Kidney glomerular epithelial cell (primary cell): ENCODE measurements around the gene ERC1.
"Not testable (repeated sequence)": the region's sequence is repeated elsewhere in the genome, so short reads cannot be mapped to it uniquely, and the experiment has no call there.

Experiments used
- DNase-seq: peaks from one replicate; lab custom pipeline; 2025; lab: John Stamatoyannopoulos, UW

The ERC1 gene

GRCh38 chr12:1222858-1223639 is 232.0 kb downstream of the ERC1 start:
- DNase-seq = no peak

GRCh38 chr12:1226951-1227350 is 235.9 kb downstream of the ERC1 start:
- no peak for DNase-seq

GRCh38 chr12:1234073-1234472 is 243.1 kb downstream of the ERC1 start:
- DNase-seq = no peak

GRCh38 chr12:1246637-1247036 is 255.6 kb downstream of the ERC1 start:
- no peak for DNase-seq

- no peak for DNase-seq
Observed at GRCh38 chr12:1250641-1251040, 259.6 kb downstream of the ERC1 start.

- DNase-seq = no peak
Observed at GRCh38 chr12:1252758-1253157, 261.7 kb downstream of the ERC1 start.

- not testable (repeated sequence) for DNase-seq
Observed at GRCh38 chr12:1255125-1255524, 264.1 kb downstream of the ERC1 start.

- DNase-seq = not testable (repeated sequence)
Observed at GRCh38 chr12:1255854-1256253, 264.8 kb downstream of the ERC1 start.

GRCh38 chr12:1256285-1256684 is 265.3 kb downstream of the ERC1 start:
- no peak for DNase-seq

- no peak for DNase-seq
Observed at GRCh38 chr12:1256991-1257390, 266.0 kb downstream of the ERC1 start.

GRCh38 chr12:1262011-1262410 is 271.0 kb downstream of the ERC1 start:
- DNase-seq = no peak

GRCh38 chr12:1267243-1267642 is 276.2 kb downstream of the ERC1 start:
- no peak for DNase-seq

- no peak for DNase-seq
Observed at GRCh38 chr12:1272142-1272541, 281.1 kb downstream of the ERC1 start.

GRCh38 chr12:1273051-1273450 is 282.0 kb downstream of the ERC1 start:
- DNase-seq = no peak

GRCh38 chr12:1277905-1278304 is 286.9 kb downstream of the ERC1 start:
- no peak for DNase-seq

- no peak for DNase-seq
Observed at GRCh38 chr12:1279050-1279449, 288.0 kb downstream of the ERC1 start.

- DNase-seq = no peak
Observed at GRCh38 chr12:1280059-1280458, 289.0 kb downstream of the ERC1 start.

GRCh38 chr12:1281683-1282366 is 290.8 kb downstream of the ERC1 start:
- DNase-seq = no peak

- DNase-seq = no peak
Observed at GRCh38 chr12:1282670-1283315, 291.8 kb downstream of the ERC1 start.

GRCh38 chr12:1283316-1283715 is 292.3 kb downstream of the ERC1 start:
- DNase-seq = no peak

GRCh38 chr12:1284611-1285010 is 293.6 kb downstream of the ERC1 start:
- DNase-seq = no peak

- no peak for DNase-seq
Observed at GRCh38 chr12:1287446-1287975, 296.5 kb downstream of the ERC1 start.

- no peak for DNase-seq
Observed at GRCh38 chr12:1288333-1288732, 297.3 kb downstream of the ERC1 start.
